ENCODE results near the gene NPAT.
A peak's percentile ranks its signal among the peaks of the same experiment; 100 is the strongest.

NPAT gene

GRCh38 chr11:108115500-108116140, 106.8 kb downstream of the NPAT start:
- no peaks in the 10 kb centered on the region for H3K27me3 ChIP-seq (ENCODE audit: control insufficient read depth, low read length)
- 0 out of 2 replicates have a peak, but pooled peaks cover 3% of the 10 kb centered on the region for H3F3A ChIP-seq (ENCODE audit: control insufficient read depth, insufficient read depth)
- peaks cover 4% of the 10 kb centered on the region for H3K4me1 ChIP-seq (ENCODE audit: control insufficient read depth, low read length)
- H3K79me2 ChIP-seq (ENCODE audit: control insufficient read depth, low read length), result no peaks in the 10 kb centered on the region
- no peaks in the 10 kb centered on the region for H3K36me3 ChIP-seq (ENCODE audit: control insufficient read depth, low read length)
- no peaks in the 10 kb centered on the region for H3K9me2 ChIP-seq (replicated peaks; ENCODE audit: control insufficient read depth, low read length)
- TF ChIP-seq EZH2phosphoT487 (IDR thresholded peaks at IDR 0.05; ENCODE audit: borderline replicate concordance, low read length), result no peak
- TF ChIP-seq CTCF (IDR thresholded peaks at IDR 0.05; ENCODE audit: low read depth, low read length, poor library complexity, severe bottlenecking), result no peak
- no peak overlapping the region for H3K4me3 ChIP-seq (ENCODE audit: low read length)
- H3K4me2 ChIP-seq (ENCODE audit: low read length), result no peak overlapping the region
- no peaks in the 10 kb centered on the region for H4K20me1 ChIP-seq (ENCODE audit: control insufficient read depth, insufficient read depth, low read depth, low read length)
- no peaks in the 10 kb centered on the region for H3K9me3 ChIP-seq (ENCODE audit: control insufficient read depth, insufficient read depth, low read length)
- H3K27ac ChIP-seq (ENCODE audit: low read depth, low read length), result no peak overlapping the region

GRCh38 chr11:108112057-108112456, 110.4 kb downstream of the NPAT start:
- H3K9me2 ChIP-seq (replicated peaks; ENCODE audit: control insufficient read depth, low read length), result no peaks in the 10 kb centered on the region
- TF ChIP-seq CTCF (IDR thresholded peaks at IDR 0.05; ENCODE audit: low read depth, low read length, poor library complexity, severe bottlenecking) (no peak), EZH2phosphoT487 (IDR thresholded peaks at IDR 0.05; ENCODE audit: borderline replicate concordance, low read length) (no peak)

GRCh38 chr11:108111126-108111525, 111.3 kb downstream of the NPAT start:
- H3F3A ChIP-seq (ENCODE audit: control insufficient read depth, insufficient read depth), result no peaks in the 10 kb centered on the region; the same call in 1 of the 2 replicates
- H3K4me2 ChIP-seq (ENCODE audit: low read length), result no peak overlapping the region
- no peaks in the 10 kb centered on the region for H3K79me2 ChIP-seq (ENCODE audit: control insufficient read depth, low read length)
- no peak overlapping the region for H3K27ac ChIP-seq (ENCODE audit: low read depth, low read length)
- no peaks in the 10 kb centered on the region for H3K9me3 ChIP-seq (ENCODE audit: control insufficient read depth, insufficient read depth, low read length)
- no peaks in the 10 kb centered on the region for H3K9me2 ChIP-seq (replicated peaks; ENCODE audit: control insufficient read depth, low read length)
- H4K20me1 ChIP-seq (ENCODE audit: control insufficient read depth, insufficient read depth, low read depth, low read length), result no peaks in the 10 kb centered on the region
- no peaks in the 10 kb centered on the region for H3K27me3 ChIP-seq (ENCODE audit: control insufficient read depth, low read length)
- TF ChIP-seq EZH2phosphoT487 (IDR thresholded peaks at IDR 0.05; ENCODE audit: borderline replicate concordance, low read length) (no peak), CTCF (IDR thresholded peaks at IDR 0.05; ENCODE audit: low read depth, low read length, poor library complexity, severe bottlenecking) (peak; percentile 29)
- H3K36me3 ChIP-seq (ENCODE audit: control insufficient read depth, low read length), result no peaks in the 10 kb centered on the region
- H3K4me3 ChIP-seq (ENCODE audit: low read length), result no peak overlapping the region
- H3K4me1 ChIP-seq (ENCODE audit: control insufficient read depth, low read length), result peaks cover 3% of the 10 kb centered on the region; the same call in 1 of the 2 replicates

More at GRCh38 chr11:108112057-108112456, 110.4 kb downstream of the NPAT start:
- Histone ChIP-seq H3K9me3 (ENCODE audit: control insufficient read depth, insufficient read depth, low read length) (no peaks in the 10 kb centered on the region), H3F3A (ENCODE audit: control insufficient read depth, insufficient read depth) (no peaks in the 10 kb centered on the region), H3K4me1 (ENCODE audit: control insufficient read depth, low read length) (peaks cover 3% of the 10 kb centered on the region; the same call in 1 of the 2 replicates), H3K4me3 (ENCODE audit: low read length) (no peak overlapping the region), H3K36me3 (ENCODE audit: control insufficient read depth, low read length) (no peaks in the 10 kb centered on the region), H4K20me1 (ENCODE audit: control insufficient read depth, insufficient read depth, low read depth, low read length) (no peaks in the 10 kb centered on the region), H3K79me2 (ENCODE audit: control insufficient read depth, low read length) (no peaks in the 10 kb centered on the region), H3K4me2 (ENCODE audit: low read length) (no peak overlapping the region), H3K27ac (ENCODE audit: low read depth, low read length) (no peak overlapping the region), H3K27me3 (ENCODE audit: control insufficient read depth, low read length) (no peaks in the 10 kb centered on the region)
